Measurements from ENCODE around the gene EML6.

GRCh38 chr2:55010915-55011314 is 287.5 kb downstream of the EML6 start:
- no peak for TF ChIP-seq CTCF (IDR thresholded peaks at IDR 0.05)
- TF ChIP-seq POLR2A (IDR thresholded peaks at IDR 0.05), result no peak

Measured in Peyer's patch (tissue), 4 donors.